ENCODE results near the gene SIK2.
"Not testable (repeated sequence)": the region's sequence is repeated elsewhere in the genome, so short reads cannot be mapped to it uniquely, and the experiment has no call there.

SIK2 gene

DNA sequence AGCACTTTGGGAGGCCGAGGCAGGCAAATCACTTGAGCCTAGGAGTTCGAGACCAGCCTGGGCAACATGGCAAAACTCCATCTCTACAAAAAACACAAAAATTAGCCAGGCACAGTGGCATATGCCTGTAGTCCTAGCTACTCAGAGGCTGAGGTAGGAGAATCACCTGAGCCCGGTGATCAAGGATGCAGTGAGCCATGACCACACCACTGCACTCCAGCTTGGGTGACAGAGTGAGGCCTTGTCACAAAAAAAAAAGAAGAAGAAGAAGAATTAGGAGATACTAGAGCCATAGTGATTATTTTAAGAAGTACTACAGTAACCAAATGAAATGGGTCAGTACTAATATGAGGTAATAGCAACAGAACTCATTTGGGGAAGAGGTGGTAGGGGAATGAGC lies 56.2 kb downstream of the SIK2 start:
- not testable (repeated sequence) for DNase-seq (ENCODE audit: low read depth in 2 of 2)

DNA sequence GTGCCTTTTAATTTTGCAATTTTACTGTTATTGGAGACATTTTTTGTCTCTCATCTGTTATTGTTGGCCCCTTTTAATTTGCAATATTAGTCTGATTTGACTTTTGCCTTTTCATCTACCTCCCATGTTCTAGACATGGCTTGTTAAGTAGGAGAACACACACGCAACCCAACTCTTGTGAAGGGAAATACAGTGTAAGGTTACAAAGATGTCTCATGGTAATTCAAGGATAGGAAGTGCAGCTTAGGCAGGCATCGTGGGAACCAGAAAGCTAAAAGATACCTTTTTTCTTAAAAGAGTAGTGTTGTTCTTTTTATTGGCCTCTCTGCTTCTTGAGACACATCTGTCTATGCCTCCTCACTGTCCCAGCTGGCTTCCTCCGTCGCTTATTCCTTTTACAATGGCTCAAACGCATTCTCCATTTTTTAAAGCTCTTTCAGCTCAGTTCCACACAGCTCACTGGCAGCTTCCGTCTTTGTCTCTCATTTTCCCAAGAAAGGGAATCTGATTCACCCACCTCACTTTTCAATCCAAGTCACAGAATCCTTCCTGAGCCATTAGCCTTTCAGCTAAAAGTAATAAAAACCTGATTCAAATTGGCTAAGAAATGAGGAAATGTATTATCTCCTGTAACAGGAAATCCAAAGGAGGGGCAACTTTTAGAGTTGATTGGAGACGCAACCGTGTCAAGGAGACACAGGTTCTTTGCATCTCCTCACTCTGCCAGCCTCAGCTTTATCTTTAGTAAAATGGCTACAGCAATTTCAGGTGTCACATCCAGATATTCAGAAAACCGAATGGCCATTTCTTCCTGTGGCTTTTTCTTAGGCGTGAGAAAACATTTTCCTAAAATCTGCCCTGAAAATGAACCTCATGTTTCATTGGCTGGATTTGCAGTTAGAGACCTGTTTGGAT lies 57.2 kb downstream of the SIK2 start:
- DNase-seq (ENCODE audit: low read depth in 2 of 2): no peak

DNA sequence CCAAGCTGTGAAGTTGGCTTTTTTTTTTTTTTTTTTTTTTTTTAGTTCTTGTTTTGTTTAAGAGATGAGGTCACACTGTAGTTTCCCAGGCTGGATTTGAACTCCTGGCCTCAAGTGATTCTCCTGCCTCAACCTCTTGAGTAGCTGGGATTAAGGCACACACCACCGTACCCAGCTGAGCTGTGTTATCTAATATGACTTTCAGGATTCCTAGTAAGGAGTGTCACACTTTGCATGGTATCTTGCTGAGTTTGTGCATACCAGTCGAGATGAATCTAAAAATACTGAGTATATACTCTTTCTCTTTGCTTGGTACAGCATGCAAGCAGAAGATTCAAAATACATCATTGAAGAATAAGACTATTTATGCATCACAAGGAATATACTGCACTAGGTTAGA lies 58.6 kb downstream of the SIK2 start:
- no peak for DNase-seq (ENCODE audit: low read depth in 2 of 2)

GRCh38 chr11:111663820-111664219 lies 61.6 kb downstream of the SIK2 start:
- DNase-seq (ENCODE audit: low read depth in 2 of 2): no peak

GRCh38 chr11:111665777-111666176 lies 63.5 kb downstream of the SIK2 start:
- DNase-seq (ENCODE audit: low read depth in 2 of 2): no peak

DNA sequence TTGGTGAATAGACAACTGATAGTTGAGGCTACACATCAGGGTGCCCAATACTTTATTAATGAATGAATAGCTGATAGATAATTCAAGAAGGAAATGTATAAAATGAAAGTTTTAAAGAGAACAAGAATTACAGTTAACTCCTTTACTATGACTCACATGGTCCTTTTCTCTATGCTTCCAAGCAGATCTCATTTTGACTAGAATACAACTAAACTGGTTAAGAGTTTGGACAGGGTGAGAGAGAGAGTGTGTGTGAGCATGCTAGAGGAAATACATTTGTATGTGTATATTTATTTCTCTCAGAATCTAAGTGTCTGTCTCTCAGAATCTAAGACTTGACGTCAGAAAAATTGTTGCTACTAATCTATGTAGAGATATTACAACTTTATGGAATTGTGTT lies 66.7 kb downstream of the SIK2 start:
- DNase-seq (ENCODE audit: low read depth in 2 of 2): no peak

- DNase-seq (ENCODE audit: low read depth in 2 of 2): no peak
These were observed 69.1 kb downstream of the SIK2 start for GRCh38 chr11:111671383-111671782.

- no peak for DNase-seq (ENCODE audit: low read depth in 2 of 2)
These were observed 70.7 kb downstream of the SIK2 start for GRCh38 chr11:111672949-111673348.

- no peak for DNase-seq (ENCODE audit: low read depth in 2 of 2)
These were observed 72.7 kb downstream of the SIK2 start for GRCh38 chr11:111674941-111675340.

- no peak for DNase-seq (ENCODE audit: low read depth in 2 of 2)
These were observed 73.6 kb downstream of the SIK2 start for GRCh38 chr11:111675891-111676290.

DNA sequence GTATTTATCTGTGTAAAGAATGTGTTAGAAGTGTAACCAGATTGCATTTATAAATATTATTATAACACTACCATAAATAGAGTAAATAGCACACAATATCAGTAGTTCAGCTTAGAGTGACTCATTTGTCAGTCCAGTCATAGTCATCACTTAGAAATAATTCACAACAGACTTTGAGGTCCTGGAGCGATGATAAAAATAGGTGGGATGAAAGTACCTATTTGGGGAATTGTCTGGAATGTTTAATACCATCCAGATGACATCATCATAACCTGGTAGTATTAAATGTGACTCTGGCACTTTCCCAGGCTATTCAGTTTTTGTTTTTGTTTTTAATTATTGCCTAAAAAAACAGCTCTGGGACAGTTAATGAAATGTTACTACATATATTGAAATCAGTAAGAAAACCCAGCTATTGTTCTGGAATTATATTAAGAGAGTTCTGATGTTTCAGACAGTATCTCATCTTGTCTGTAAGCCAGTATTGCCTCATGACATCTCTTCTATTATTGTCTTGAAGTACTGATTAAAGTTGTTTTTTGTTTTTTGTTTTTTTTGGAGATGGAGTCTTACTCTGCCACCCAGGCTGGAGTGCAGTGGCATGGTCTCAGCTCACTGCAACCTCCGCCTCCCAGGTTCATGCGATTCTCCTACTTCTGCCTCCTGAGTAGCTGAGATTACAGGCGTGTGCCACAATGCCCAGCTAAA lies 74.8 kb downstream of the SIK2 start:
- no peak for DNase-seq (ENCODE audit: low read depth in 2 of 2)

DNA sequence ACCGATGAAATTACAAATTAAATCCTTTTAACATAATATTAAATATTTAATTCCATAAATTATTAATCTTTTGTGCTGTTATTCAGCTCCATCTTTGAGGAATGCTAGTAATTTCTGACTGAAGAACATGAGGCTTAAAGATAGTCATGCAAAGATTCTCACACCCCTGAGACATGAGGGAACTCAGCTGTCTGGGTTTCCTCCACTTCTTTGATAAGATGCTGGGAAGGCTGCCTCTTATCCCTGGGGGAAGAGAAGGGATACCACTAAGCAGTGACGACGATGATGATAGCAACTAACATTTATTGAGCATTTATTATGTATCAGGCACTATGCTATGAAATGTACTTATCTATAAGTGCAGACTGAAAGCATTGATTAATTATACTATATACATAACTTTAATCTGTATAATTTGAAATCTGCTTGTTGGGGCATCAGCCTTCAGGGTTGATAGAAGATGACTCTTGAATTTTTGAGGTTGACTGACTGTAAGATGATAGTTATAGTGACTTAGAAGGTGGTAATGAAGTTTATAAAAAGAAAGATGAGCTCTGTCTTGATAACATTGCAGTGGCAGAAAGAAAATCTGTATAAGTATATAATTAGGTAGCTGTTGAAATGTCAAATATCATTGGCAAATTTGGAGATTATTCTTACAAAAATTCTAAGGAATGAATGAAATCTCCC lies 78.4 kb downstream of the SIK2 start:
- no peak for DNase-seq (ENCODE audit: low read depth in 2 of 2)

GRCh38 chr11:111683806-111684205 lies 81.6 kb downstream of the SIK2 start:
- no peak for DNase-seq (ENCODE audit: low read depth in 2 of 2)

DNA sequence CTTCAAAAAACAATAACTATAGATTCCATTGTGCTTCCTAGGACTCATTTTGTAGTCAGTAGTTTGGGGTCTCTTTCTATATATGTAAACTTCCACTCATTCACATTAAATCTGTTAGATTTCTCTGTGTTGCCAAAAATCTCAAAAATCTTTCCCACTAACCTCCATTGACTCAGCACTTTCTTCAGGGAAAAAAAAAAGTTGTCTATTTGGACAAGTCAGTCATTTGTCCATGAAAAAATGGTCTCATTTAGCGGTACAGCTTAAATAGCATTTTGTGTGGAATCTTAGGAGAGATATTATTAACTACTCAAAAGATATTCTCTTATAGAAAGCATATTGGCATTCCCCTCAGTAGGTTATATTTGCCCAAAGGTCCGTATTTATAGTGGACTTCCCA lies 82.0 kb downstream of the SIK2 start:
- no peak for DNase-seq (ENCODE audit: low read depth in 2 of 2)

DNA sequence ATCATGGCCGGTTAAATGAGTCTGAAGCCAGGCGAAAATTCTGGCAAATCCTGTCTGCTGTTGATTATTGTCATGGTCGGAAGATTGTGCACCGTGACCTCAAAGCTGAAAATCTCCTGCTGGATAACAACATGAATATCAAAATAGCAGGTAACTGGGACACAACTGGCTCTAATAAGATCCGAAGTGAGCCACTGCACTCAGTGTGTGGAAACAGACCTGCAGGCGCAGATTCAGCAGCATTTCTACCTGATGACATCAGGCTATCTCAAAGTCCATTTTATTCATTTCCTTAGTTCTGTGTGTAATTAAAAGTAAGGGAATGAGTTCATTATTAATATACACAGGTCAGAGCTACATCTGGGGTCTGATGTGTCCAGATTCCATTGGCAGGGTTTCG lies 85.8 kb downstream of the SIK2 start:
- DNase-seq (ENCODE audit: low read depth in 2 of 2): no peak

GRCh38 chr11:111691176-111691575 lies 88.9 kb downstream of the SIK2 start:
- DNase-seq (ENCODE audit: low read depth in 2 of 2): no peak

- no peak for DNase-seq (ENCODE audit: low read depth in 2 of 2)
These were observed 89.5 kb downstream of the SIK2 start for GRCh38 chr11:111691741-111692140.

GRCh38 chr11:111693224-111693937 lies 91.1 kb downstream of the SIK2 start:
- no peak for DNase-seq (ENCODE audit: low read depth in 2 of 2)

- DNase-seq (ENCODE audit: low read depth in 2 of 2): no peak
These were observed 92.6 kb downstream of the SIK2 start for GRCh38 chr11:111694851-111695250.

- no peak for DNase-seq (ENCODE audit: low read depth in 2 of 2)
These were observed 94.3 kb downstream of the SIK2 start for GRCh38 chr11:111696556-111696955.

DNA sequence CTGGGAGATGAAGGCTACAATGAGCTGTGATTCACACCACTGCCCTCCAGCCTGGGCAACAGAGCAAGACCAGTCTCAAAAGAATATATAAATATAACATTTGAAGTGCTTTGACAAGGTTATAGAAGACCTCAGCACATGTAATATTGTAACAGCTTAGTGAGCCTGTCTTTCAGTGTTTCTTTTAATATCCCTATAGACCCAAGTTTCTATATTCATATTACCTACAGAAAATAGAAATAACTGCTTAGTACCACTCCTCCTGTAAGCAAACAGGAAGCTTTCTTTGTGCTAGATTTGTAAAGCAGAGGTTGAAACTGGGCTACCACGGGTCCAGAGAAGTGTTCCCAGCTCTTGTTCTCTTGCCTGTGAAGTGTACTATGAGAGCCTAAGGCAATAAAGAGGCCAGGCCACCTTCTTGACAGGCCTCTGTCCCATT lies 95.7 kb downstream of the SIK2 start:
- no peak for DNase-seq (ENCODE audit: low read depth in 2 of 2)

Data from stimulated activated CD4-positive, alpha-beta T cell treated with anti-CD3 and anti-CD28 coated beads, Interleukin-15, amount 100 ng/mL, for 48 hours (primary cell).